OCI-LY1 (cell line): ENCODE results near the gene CEP250.
"Not testable (repeated sequence)": the region's sequence is repeated elsewhere in the genome, so short reads cannot be mapped to it uniquely, and the experiment has no call there.

ENCODE experiments used
- H2AFZ ChIP-seq: fragments of 200-600 bp; sonication (generic), shearing (Covaris generic); 2 replicates; pipeline ENCODE4 v1.6.0; 2014; ENCODE audit warnings: antibody characterized with exemption, mild to moderate bottlenecking, low read length
- H3F3A ChIP-seq: fragments of 200-600 bp; sonication (generic), shearing (Covaris generic); 2 replicates; pipeline ENCODE4 v1.6.0; 2014; ENCODE audit warnings: mild to moderate bottlenecking, antibody characterized with exemption, low read length, moderate library complexity; ENCODE audit not compliant: insufficient read depth
- H3K27ac ChIP-seq: fragments of 200-600 bp; sonication (generic); 2 replicates; pipeline ENCODE4 v1.5.1; 2014; ENCODE audit warnings: low read length, mixed run types, mild to moderate bottlenecking, low read depth; ENCODE audit not compliant: poor library complexity, severe bottlenecking
- H3K27me3 ChIP-seq: fragments of 200-600 bp; sonication (generic); 2 replicates; pipeline ENCODE4 v1.6.0; 2014; ENCODE audit warnings: antibody characterized with exemption, mild to moderate bottlenecking, low read length, moderate library complexity; ENCODE audit not compliant: insufficient read depth
- H3K36me3 ChIP-seq: fragments of 200-600 bp; sonication (generic); 2 replicates; pipeline ENCODE4 v1.6.1; 2014; ENCODE audit warnings: mild to moderate bottlenecking, antibody characterized with exemption, low read length, moderate library complexity, mixed read lengths; ENCODE audit not compliant: insufficient read depth
- H3K4me1 ChIP-seq: fragments of 200-600 bp; sonication (generic); 2 replicates; pipeline ENCODE4 v1.5.1; 2014; ENCODE audit warnings: mild to moderate bottlenecking, low read length, moderate library complexity; ENCODE audit not compliant: insufficient read depth, severe bottlenecking
- H3K4me2 ChIP-seq: fragments of 200-600 bp; sonication (generic), shearing (Covaris generic); 2 replicates; pipeline ENCODE4 v1.6.1; 2014; ENCODE audit warnings: low read length
- H3K4me3 ChIP-seq: fragments of 200-600 bp; sonication (generic); 2 replicates; pipeline ENCODE4 v1.5.1; 2014; ENCODE audit warnings: low read length, low read depth, mild to moderate bottlenecking, mixed read lengths; ENCODE audit not compliant: poor library complexity, severe bottlenecking
- H3K79me2 ChIP-seq: fragments of 200-600 bp; shearing (Covaris generic); 2 replicates; pipeline ENCODE4 v1.6.1; 2016; ENCODE audit warnings: mixed run types, low read length, mixed read lengths; ENCODE audit not compliant: insufficient read depth
- H3K9ac ChIP-seq: fragments of 200-600 bp; sonication (generic), shearing (Covaris generic); 2 replicates; pipeline ENCODE4 v1.6.1; 2014; ENCODE audit warnings: mild to moderate bottlenecking, low read length, mixed read lengths
- H3K9me2 ChIP-seq: fragments of 200-600 bp; sonication (generic), shearing (Covaris generic); 2 replicates; pipeline ENCODE4 v1.6.1; 2014; ENCODE audit warnings: low read depth, mild to moderate bottlenecking, low read length, mixed read lengths
- H3K9me3 ChIP-seq: fragments of 200-600 bp; shearing (Covaris generic); 2 replicates; pipeline ENCODE4 v1.6.1; 2014; ENCODE audit warnings: low read length, mixed read lengths
- H4K20me1 ChIP-seq: fragments of 200-600 bp; sonication (generic), shearing (Covaris generic); 2 replicates; pipeline ENCODE4 v1.6.0; 2016; ENCODE audit warnings: mild to moderate bottlenecking, low read length; ENCODE audit not compliant: insufficient read depth
- CTCF ChIP-seq: fragments of 200-600 bp; sonication (generic), shearing (Covaris generic); IDR thresholded peaks from 2 replicates; pipeline ENCODE4 v1.5.1; 2017; ENCODE audit warnings: mild to moderate bottlenecking, antibody characterized with exemption, low read length, moderate library complexity, mixed read lengths
- EZH2 ChIP-seq: fragments of 200-600 bp; sonication (generic), shearing (Covaris generic); IDR thresholded peaks from 2 replicates; pipeline ENCODE4 v1.8.0; 2017; ENCODE audit warnings: borderline replicate concordance, mixed run types, mild to moderate bottlenecking, antibody characterized with exemption, low read length, moderate library complexity, mixed read lengths

CEP250 gene

DNA sequence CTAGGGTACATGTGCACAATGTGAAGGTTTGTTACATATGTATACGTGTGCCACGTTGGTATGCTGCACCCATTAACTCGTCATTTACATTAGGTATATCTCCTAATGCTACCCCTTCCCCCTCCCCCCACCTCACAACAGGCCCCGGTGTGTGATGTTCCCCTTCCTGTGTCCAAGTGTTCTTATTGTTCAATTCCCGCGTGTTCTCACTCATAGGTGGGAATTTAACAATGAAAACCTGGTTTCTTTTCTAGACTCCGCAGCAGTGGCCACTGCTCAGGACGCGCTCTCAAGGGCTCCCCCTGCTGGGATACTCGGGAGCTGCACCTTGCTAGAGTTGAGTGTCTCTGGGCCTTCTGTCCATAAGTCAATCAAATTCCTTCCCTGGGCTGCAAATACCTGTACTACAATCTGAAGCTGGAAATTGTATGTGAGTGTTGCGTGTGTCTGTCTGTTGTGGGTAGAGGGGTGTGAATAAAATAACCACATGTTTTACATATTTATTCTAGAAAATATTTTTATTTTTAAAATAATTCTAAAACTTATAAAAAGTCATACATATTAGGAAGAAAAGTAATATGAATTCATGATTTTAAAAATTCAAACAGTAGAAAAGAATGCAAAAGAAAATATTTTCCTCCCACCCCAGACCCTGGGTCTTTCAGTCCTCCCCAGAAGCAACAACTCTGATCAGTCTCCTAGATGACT, 8.2 kb upstream of the CEP250 start:
- Histone ChIP-seq H3K4me2 (peak overlapping the region; percentile 50), H2AFZ (no peak overlapping the region), H3K9me3 (no peaks in the 10 kb centered on the region), H3K4me1 (peaks cover 4% of the 10 kb centered on the region), H3K79me2 (no peaks in the 10 kb centered on the region), H3K4me3 (peak overlapping the region; percentile 29), H3K27ac (no peak overlapping the region), H3K9me2 (no peaks in the 10 kb centered on the region), H3K9ac (no peak overlapping the region), H3K27me3 (no peaks in the 10 kb centered on the region), H3K36me3 (no peaks in the 10 kb centered on the region), H4K20me1 (no peaks in the 10 kb centered on the region), H3F3A (no peaks in the 10 kb centered on the region)
- TF ChIP-seq EZH2 (no peak), CTCF (peak; percentile 91)

DNA sequence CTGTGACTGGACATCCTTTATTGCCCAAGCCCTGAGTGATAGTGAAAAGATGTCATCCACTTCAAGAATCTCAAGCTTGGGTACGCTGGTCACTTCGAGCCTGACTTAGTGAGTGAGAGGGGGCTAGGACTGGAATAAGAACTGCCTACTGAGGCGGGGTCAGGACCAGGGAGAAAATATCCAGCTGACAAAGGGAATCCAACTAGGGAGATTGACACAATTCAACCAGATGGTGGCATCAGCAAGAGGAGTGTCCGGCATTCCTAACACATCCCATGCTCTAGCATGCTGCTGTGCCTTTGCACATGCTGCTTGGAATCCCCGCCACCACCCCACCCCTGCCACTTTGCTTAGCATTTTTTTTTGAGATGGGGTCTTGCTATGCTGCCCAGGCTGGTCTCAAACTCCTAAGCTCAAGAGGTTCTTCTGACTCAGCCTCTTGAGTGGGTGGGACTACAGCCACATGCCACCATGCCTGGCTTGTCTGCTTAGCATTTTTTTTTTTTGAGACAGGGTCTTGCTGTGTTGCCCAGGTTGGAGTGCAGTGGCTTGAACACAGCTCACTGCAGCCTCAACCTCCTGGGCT, 6.5 kb upstream of the CEP250 start:
- Histone ChIP-seq H3F3A (no peaks in the 10 kb centered on the region), H3K27ac (no peak overlapping the region), H3K36me3 (no peaks in the 10 kb centered on the region), H3K4me2 (no peak overlapping the region), H3K4me1 (peaks cover 10% of the 10 kb centered on the region), H2AFZ (no peak overlapping the region), H3K9ac (no peak overlapping the region), H3K79me2 (no peaks in the 10 kb centered on the region), H3K9me3 (no peaks in the 10 kb centered on the region), H3K9me2 (no peaks in the 10 kb centered on the region), H4K20me1 (no peaks in the 10 kb centered on the region), H3K27me3 (no peaks in the 10 kb centered on the region), H3K4me3 (no peak overlapping the region)
- TF ChIP-seq EZH2 (no peak), CTCF (no peak)

GRCh38 chr20:35449855-35450254, 5.5 kb upstream of the CEP250 start:
- H3K27me3 ChIP-seq, H3K36me3 ChIP-seq, H3K9me3 ChIP-seq, H3K4me3 ChIP-seq, H3F3A ChIP-seq, H2AFZ ChIP-seq, H4K20me1 ChIP-seq, H3K27ac ChIP-seq, H3K79me2 ChIP-seq, H3K9ac ChIP-seq, H3K9me2 ChIP-seq, H3K4me2 ChIP-seq: not testable (repeated sequence)
- peaks cover 14% of the 10 kb centered on the region for H3K4me1 ChIP-seq

- no peak for TF ChIP-seq CTCF
- TF ChIP-seq EZH2 = no peak
- Histone ChIP-seq H3K9me3 (no peaks in the 10 kb centered on the region), H3K4me1 (peaks cover 19% of the 10 kb centered on the region), H3K9me2 (no peaks in the 10 kb centered on the region), H3K9ac (no peak overlapping the region), H4K20me1 (no peaks in the 10 kb centered on the region), H3K27ac (no peak overlapping the region), H3F3A (no peaks in the 10 kb centered on the region), H3K27me3 (no peaks in the 10 kb centered on the region), H3K4me3 (no peak overlapping the region), H3K4me2 (no peak overlapping the region), H3K36me3 (no peaks in the 10 kb centered on the region), H2AFZ (no peak overlapping the region), H3K79me2 (no peaks in the 10 kb centered on the region)
Measured at GRCh38 chr20:35451295-35451694, 4.1 kb upstream of the CEP250 start.
